Keratinocyte (primary cell): ENCODE results near the gene VIPR1. TPM values are rescaled to one million over a fixed set of nuclear protein-coding genes. Genes with fewer than 3 reads are reported as not detected.

Source experiments
- DNase-seq: peaks from one replicate; pipeline ENCODE4 v3.0.0-alpha.2; 2011; ENCODE audit warnings: low read depth, missing footprints, low spot score
- FAIRE-seq: peaks from 2 replicates; lab custom pipeline; 2011; peaks lifted over from hg19 to GRCh38; lab: Jason Lieb, UNC
- H2AFZ ChIP-seq: 2 replicates; pipeline ENCODE4 v1.6.0; 2012; ENCODE audit warnings: low read length, control low read depth, inconsistent platforms; ENCODE audit not compliant: control insufficient read depth
- H3K27ac ChIP-seq: 2 replicates; pipeline ENCODE4 v1.5.1; 2011; ENCODE audit warnings: low read length; ENCODE audit not compliant: control insufficient read depth, insufficient read depth
- H3K27me3 ChIP-seq: 3 replicates; pipeline ENCODE4 v1.6.0; 2011; ENCODE audit warnings: low read length; ENCODE audit not compliant: control insufficient read depth, insufficient read depth; ENCODE audit errors: extremely low read depth
- H3K36me3 ChIP-seq, 2 experiments: 2 replicates in 1 of 2; 3 replicates in 1 of 2; pipeline ENCODE4 v1.5.1; 2011; ENCODE audit warnings: low read length in 2 of 2, mild to moderate bottlenecking in 1 of 2; ENCODE audit not compliant: control insufficient read depth in 2 of 2, insufficient read depth in 2 of 2; ENCODE audit errors: extremely low read depth in 1 of 2
- H3K4me1 ChIP-seq: 3 replicates; pipeline ENCODE4 v1.5.1; 2011; ENCODE audit warnings: low read length; ENCODE audit not compliant: control insufficient read depth, insufficient read depth; ENCODE audit errors: extremely low read depth
- H3K4me2 ChIP-seq: 3 replicates; pipeline ENCODE4 v1.6.0; 2011; ENCODE audit warnings: low read depth, low read length; ENCODE audit not compliant: control insufficient read depth, insufficient read depth; ENCODE audit errors: extremely low read depth
- H3K4me3 ChIP-seq, 3 experiments: fragments of 200-600 bp in 1 of 3; sonication (generic) in 1 of 3; 2 replicates in 2 of 3; 3 replicates in 1 of 3; pipeline ENCODE4 v1.5.1; 2011 to 2016; ENCODE audit warnings: low read length in 3 of 3, mild to moderate bottlenecking in 3 of 3, control low read depth in 2 of 3, inconsistent platforms in 1 of 3, low read depth in 1 of 3, mixed read lengths in 1 of 3, mixed run types in 1 of 3, moderate library complexity in 1 of 3; ENCODE audit not compliant: control insufficient read depth in 2 of 3, insufficient read depth in 2 of 3; ENCODE audit errors: extremely low read depth in 1 of 3
- H3K79me2 ChIP-seq: 2 replicates; pipeline ENCODE4 v1.6.0; 2012; ENCODE audit warnings: low read length; ENCODE audit not compliant: control insufficient read depth, insufficient read depth
- H3K9ac ChIP-seq: 3 replicates; pipeline ENCODE4 v1.6.0; 2011; ENCODE audit warnings: low read length; ENCODE audit not compliant: control insufficient read depth, insufficient read depth; ENCODE audit errors: extremely low read depth
- H3K9me1 ChIP-seq: 3 replicates; pipeline ENCODE4 v1.6.0; 2011; ENCODE audit warnings: low read length; ENCODE audit not compliant: control insufficient read depth, insufficient read depth; ENCODE audit errors: extremely low read depth
- H3K9me3 ChIP-seq: 2 replicates; pipeline ENCODE4 v1.5.1; 2012; ENCODE audit warnings: low read depth, low read length; ENCODE audit not compliant: control insufficient read depth
- H4K20me1 ChIP-seq: 3 replicates; pipeline ENCODE4 v1.6.0; 2011; ENCODE audit warnings: low read length; ENCODE audit not compliant: control insufficient read depth, insufficient read depth; ENCODE audit errors: extremely low read depth
- EZH2 ChIP-seq: IDR thresholded peaks from one replicate; pipeline ENCODE4 v1.6.1; 2012; ENCODE audit warnings: inconsistent platforms, mild to moderate bottlenecking, low read length, moderate library complexity
- dilution Hi-C: fragments of 300-500 bp; cut with MboI; formaldehyde crosslinking; loops from one replicate; pipeline ENCODE4 v1.7.0; 2020; ENCODE audit warnings: low sequenced_read_pairs; ENCODE audit not compliant: extremely low pct_ligation_motif_present
- polyA plus RNA-seq, 5 experiments: library from polyadenylated mRNA; depleted of rRNA in 3 of 5; stranded (reverse) in 3 of 5; stranded (forward) in 1 of 5; unstranded in 1 of 5; fragments of >200 nt; gene quantifications; 1 replicate in 1 of 5; 2 replicates in 3 of 5; 3 replicates in 1 of 5; pipeline versions ENCODE4 v1.2.1 to v1.2.3, GENCODE V29; 2011 to 2012; ENCODE audit warnings: missing spikeins in 2 of 5, low read depth in 1 of 5, low replicate concordance in 1 of 5
- TF ChIP-seq, protein P1 (sequence below), 3 experiments: IDR thresholded peaks in 1 of 3; conservative IDR thresholded peaks in 1 of 3; optimal IDR thresholded peaks in 1 of 3; 2 replicates in 2 of 3; 3 replicates in 1 of 3; pipeline versions ENCODE3 to v1.5.1; 2011; ENCODE audit warnings: low read length in 3 of 3, mild to moderate bottlenecking in 3 of 3, moderate library complexity in 2 of 3, control low read depth in 1 of 3, inconsistent platforms in 1 of 3; ENCODE audit not compliant: insufficient read depth in 2 of 3; ENCODE audit errors: extremely low read depth in 1 of 3

The VIPR1 gene
- polyA plus RNA-seq, 1 donor (not counting 4 experiments of a cell fraction or from before 2014, with no cell fraction given), result 4.5 TPM

DNA sequence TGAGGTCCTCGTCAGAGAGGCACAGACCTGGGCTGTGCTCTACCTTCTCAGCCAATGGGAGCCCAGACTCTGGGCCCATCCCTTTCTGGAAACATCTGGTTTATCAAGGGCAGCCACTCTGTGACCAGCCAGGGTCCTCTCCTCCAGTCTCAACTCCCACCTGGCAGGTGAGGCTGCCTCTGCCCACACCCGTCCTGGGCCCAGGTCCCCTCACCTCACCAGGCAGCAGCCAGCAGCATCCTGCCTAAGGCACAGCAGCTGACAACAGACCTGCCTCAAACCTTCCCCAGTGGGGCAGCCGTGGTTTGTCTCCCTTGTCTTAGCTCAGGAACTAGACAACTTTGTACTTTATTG lies 8.7 kb upstream of the VIPR1 start:
- no peaks in the 10 kb centered on the region for H3K9me3 ChIP-seq
- dilution Hi-C loops, result no loop called here
- H4K20me1 ChIP-seq, result no peaks in the 10 kb centered on the region
- FAIRE-seq, result no peak
- H2AFZ ChIP-seq, result no peak overlapping the region
- no peak for TF ChIP-seq EZH2
- TF ChIP-seq, protein P1, sequence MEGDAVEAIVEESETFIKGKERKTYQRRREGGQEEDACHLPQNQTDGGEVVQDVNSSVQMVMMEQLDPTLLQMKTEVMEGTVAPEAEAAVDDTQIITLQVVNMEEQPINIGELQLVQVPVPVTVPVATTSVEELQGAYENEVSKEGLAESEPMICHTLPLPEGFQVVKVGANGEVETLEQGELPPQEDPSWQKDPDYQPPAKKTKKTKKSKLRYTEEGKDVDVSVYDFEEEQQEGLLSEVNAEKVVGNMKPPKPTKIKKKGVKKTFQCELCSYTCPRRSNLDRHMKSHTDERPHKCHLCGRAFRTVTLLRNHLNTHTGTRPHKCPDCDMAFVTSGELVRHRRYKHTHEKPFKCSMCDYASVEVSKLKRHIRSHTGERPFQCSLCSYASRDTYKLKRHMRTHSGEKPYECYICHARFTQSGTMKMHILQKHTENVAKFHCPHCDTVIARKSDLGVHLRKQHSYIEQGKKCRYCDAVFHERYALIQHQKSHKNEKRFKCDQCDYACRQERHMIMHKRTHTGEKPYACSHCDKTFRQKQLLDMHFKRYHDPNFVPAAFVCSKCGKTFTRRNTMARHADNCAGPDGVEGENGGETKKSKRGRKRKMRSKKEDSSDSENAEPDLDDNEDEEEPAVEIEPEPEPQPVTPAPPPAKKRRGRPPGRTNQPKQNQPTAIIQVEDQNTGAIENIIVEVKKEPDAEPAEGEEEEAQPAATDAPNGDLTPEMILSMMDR (optimal IDR thresholded peaks at IDR 0.05 in 1 of 3, IDR thresholded peaks at IDR 0.05 in 1 of 3, conservative IDR thresholded peaks at IDR 0.05 in 1 of 3; ENCODE audit: extremely low read depth in 1 of 3, insufficient read depth in 2 of 3, low read length in 3 of 3), result no peak
- no peak overlapping the region for H3K4me3 ChIP-seq
- no peak overlapping the region for H3K27ac ChIP-seq
- no peaks in the 10 kb centered on the region for H3K9me1 ChIP-seq
- H3K79me2 ChIP-seq, result no peaks in the 10 kb centered on the region
- H3K36me3 ChIP-seq, result no peaks in the 10 kb centered on the region
- no peak overlapping the region for H3K4me2 ChIP-seq
- peaks cover 27% of the 10 kb centered on the region for H3K4me1 ChIP-seq
- no peaks in the 10 kb centered on the region for H3K27me3 ChIP-seq
- no peak for DNase-seq
- no peak overlapping the region for H3K9ac ChIP-seq

DNA sequence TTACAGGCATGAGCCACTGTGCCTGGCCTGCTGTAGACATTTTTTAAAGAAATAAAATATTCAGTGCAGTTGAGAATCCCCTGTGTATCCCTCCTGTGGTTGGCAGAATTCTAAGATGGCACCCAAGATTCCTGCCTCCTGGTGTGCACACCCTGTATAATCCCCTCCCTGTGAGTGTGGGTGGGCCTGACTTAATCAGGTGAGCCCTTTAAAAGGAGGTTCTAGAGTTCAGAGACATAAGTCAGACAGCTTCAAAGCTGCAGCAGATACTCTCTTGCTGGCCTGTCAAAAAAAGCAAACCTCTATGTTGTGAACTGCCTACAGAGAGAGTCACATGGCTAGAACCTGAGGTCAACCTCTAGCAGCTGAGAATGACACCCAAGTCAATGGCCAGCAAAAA lies 7.0 kb upstream of the VIPR1 start:
- DNase-seq (no peak), FAIRE-seq (no peak)
- Histone ChIP-seq H3K4me3 (no peak overlapping the region), H3K9ac (no peak overlapping the region), H3K4me1 (peaks cover 30% of the 10 kb centered on the region), H3K27ac (no peak overlapping the region), H2AFZ (no peak overlapping the region), H3K4me2 (no peak overlapping the region), H4K20me1 (no peaks in the 10 kb centered on the region), H3K27me3 (no peaks in the 10 kb centered on the region), H3K9me1 (peaks cover 2% of the 10 kb centered on the region), H3K79me2 (no peaks in the 10 kb centered on the region), H3K9me3 (no peaks in the 10 kb centered on the region), H3K36me3 (no peaks in the 10 kb centered on the region)
- dilution Hi-C loops, result no loop called here
- no peak for TF ChIP-seq EZH2
- TF ChIP-seq, protein P1 (optimal IDR thresholded peaks at IDR 0.05 in 1 of 3, IDR thresholded peaks at IDR 0.05 in 1 of 3, conservative IDR thresholded peaks at IDR 0.05 in 1 of 3; ENCODE audit: extremely low read depth in 1 of 3, insufficient read depth in 2 of 3, low read length in 3 of 3), result no peak
